ENCODE results near the gene SEC14L3. TPM values are rescaled to one million over a fixed set of nuclear protein-coding genes. Genes with fewer than 3 reads are reported as not detected.

Gene SEC14L3
- total and polyA plus RNA-seq, 2 of the 13 experiments (the other 11 are each of a cell fraction or from before 2014, with no cell fraction given) = not detected

- peak; percentile 40; the same call in 1 of the 2 replicates for TF ChIP-seq FOXO1 (CRISPR knock-in tag; IDR thresholded peaks at IDR 0.05)
- no peak for TF ChIP-seq MAFF (IDR thresholded peaks at IDR 0.05; ENCODE audit: low read depth, low read length)
- no peak for TF ChIP-seq KDM2A (CRISPR knock-in tag; IDR thresholded peaks at IDR 0.05; ENCODE audit: borderline replicate concordance, low read depth)
- TF ChIP-seq SOX5 (CRISPR knock-in tag; IDR thresholded peaks at IDR 0.05; ENCODE audit: borderline replicate concordance) = peak; percentile 60; the same call in 1 of the 2 replicates
- TF ChIP-seq ZFY (CRISPR knock-in tag; IDR thresholded peaks at IDR 0.05) = no peak
- TF ChIP-seq TEAD3 (CRISPR knock-in tag; optimal IDR thresholded peaks at IDR 0.05; ENCODE audit: borderline replicate concordance) = peak; percentile 54
- TF ChIP-seq RCOR2 (CRISPR knock-in tag; IDR thresholded peaks at IDR 0.05) = peak; percentile 86
- no peak for TF ChIP-seq HIC2 (CRISPR knock-in tag; IDR thresholded peaks at IDR 0.05; ENCODE audit: low read depth)
- TF ChIP-seq TBX3 (IDR thresholded peaks at IDR 0.05; ENCODE audit: borderline replicate concordance) = peak; percentile 56; the same call in 1 of the 2 replicates
- TF ChIP-seq RBM22 (optimal IDR thresholded peaks at IDR 0.05; ENCODE audit: low read length) = no peak
- no peak for TF ChIP-seq TAF15 (IDR thresholded peaks at IDR 0.05; ENCODE audit: low read depth, low read length, poor library complexity, severe bottlenecking)
- no peak for TF ChIP-seq ZIK1 (CRISPR knock-in tag; IDR thresholded peaks at IDR 0.05; ENCODE audit: borderline replicate concordance, low read depth)
- TF ChIP-seq ZFP36 (IDR thresholded peaks at IDR 0.05; ENCODE audit: borderline replicate concordance, low read depth, low read length, partially characterized antibody) = peak; percentile 60
- 0 out of 2 replicates have a peak, but pooled peaks have one; percentile 46 for TF ChIP-seq ADNP (CRISPR knock-in tag; IDR thresholded peaks at IDR 0.05)
- no peak for TF ChIP-seq IRF1 (CRISPR knock-in tag; IDR thresholded peaks at IDR 0.05; ENCODE audit: low read depth)
- peak; percentile 76 for TF ChIP-seq MIXL1 (CRISPR knock-in tag; IDR thresholded peaks at IDR 0.05)
These were observed 25.8 kb upstream of the SEC14L3 start (continued) for GRCh38 chr22:30497466-30498150.

All from HepG2 (cell line).